Measurements from ENCODE around the gene DIAPH1.
A peak's percentile ranks its signal among the peaks of the same experiment; 100 is the strongest.
"Not testable (repeated sequence)": the region's sequence is repeated elsewhere in the genome, so short reads cannot be mapped to it uniquely, and the experiment has no call there.

DIAPH1 gene

GRCh38 chr5:141639357-141640050 lies 20.7 kb upstream of the DIAPH1 start:
- no peak for DNase-seq

- no peak for DNase-seq
Measured at GRCh38 chr5:141638771-141639170, 20.0 kb upstream of the DIAPH1 start.

- peak; percentile 75 for DNase-seq
Measured at GRCh38 chr5:141637767-141638419, 19.1 kb upstream of the DIAPH1 start.

DNA sequence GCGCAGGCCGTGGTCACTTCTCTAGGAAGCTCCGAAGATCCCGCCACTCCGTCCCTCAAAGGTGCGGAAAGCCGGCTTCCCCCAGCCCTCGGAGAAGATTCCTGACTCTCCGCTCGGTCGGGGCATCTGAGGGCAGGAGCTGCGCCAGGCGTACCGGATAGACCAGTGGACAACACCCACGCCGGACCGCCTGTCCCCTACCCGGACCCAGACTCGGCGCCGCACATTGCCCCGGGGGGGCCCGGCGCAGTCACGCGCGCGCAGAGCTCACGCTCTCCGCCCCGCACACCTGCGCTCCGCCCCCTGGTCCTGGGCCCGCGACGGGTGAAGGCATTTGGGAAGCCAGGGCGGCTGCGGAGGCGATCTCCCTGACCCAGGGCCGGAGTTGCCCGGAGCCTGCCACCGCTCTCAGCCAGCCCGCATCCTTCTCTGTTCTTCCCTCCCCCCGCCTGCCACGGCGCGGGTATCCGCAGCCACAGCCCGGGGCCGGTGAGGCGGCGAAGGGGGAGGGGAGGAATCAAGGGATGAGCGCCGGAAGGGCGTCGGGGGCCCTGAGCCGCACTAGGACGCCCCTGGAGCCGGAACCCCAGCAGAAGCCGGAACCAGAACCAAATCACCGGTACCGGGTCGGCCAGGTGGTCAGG lies 18.4 kb upstream of the DIAPH1 start:
- no peak for DNase-seq

GRCh38 chr5:141636413-141637122 lies 17.8 kb upstream of the DIAPH1 start, which contains the start of the genes HDAC3 and RELL2:
TSS of gene HDAC3 (minus strand) at chr5:141636849. CDS start at chr5:141636790, 59 bp downstream.
TSS of gene RELL2 (plus strand) at chr5:141636997. CDS start at chr5:141638226, 1,229 bp downstream.
- DNase-seq = peak; percentile 93

GRCh38 chr5:141636106-141636412 lies 17.3 kb upstream of the DIAPH1 start:
- DNase-seq = no peak

- no peak for DNase-seq
Measured at GRCh38 chr5:141635646-141636045, 16.8 kb upstream of the DIAPH1 start.

GRCh38 chr5:141634720-141635119 lies 15.9 kb upstream of the DIAPH1 start:
- no peak for DNase-seq

GRCh38 chr5:141633871-141634561 lies 15.2 kb upstream of the DIAPH1 start:
- no peak for DNase-seq

DNA sequence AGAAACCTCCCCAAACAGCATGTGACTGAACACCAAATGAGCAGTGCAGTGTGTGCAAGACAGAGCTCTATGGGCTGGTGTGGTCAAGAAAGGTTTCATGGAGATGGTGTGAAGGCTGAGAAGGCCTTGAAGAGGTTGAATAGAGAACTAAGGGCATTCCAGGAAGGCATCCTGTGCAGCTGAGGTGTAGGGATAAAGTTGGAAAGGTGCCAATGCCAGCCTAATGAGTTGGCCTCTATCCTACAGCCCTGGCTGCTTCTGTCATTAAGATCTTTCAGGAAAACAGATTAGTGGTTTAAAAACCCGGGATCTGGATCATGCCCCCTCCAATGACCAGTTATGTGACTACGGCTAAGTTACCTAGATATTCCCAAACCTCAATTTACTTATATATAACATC lies 13.8 kb upstream of the DIAPH1 start:
- no peak for DNase-seq

- no peak for DNase-seq
Measured at GRCh38 chr5:141630570-141631140, 11.9 kb upstream of the DIAPH1 start.

GRCh38 chr5:141628175-141628788 lies 9.5 kb upstream of the DIAPH1 start:
- no peak for DNase-seq

GRCh38 chr5:141623611-141624010 lies 4.8 kb upstream of the DIAPH1 start:
- no peak for DNase-seq

- DNase-seq = no peak
Measured at GRCh38 chr5:141623186-141623585, 4.4 kb upstream of the DIAPH1 start.

DNA sequence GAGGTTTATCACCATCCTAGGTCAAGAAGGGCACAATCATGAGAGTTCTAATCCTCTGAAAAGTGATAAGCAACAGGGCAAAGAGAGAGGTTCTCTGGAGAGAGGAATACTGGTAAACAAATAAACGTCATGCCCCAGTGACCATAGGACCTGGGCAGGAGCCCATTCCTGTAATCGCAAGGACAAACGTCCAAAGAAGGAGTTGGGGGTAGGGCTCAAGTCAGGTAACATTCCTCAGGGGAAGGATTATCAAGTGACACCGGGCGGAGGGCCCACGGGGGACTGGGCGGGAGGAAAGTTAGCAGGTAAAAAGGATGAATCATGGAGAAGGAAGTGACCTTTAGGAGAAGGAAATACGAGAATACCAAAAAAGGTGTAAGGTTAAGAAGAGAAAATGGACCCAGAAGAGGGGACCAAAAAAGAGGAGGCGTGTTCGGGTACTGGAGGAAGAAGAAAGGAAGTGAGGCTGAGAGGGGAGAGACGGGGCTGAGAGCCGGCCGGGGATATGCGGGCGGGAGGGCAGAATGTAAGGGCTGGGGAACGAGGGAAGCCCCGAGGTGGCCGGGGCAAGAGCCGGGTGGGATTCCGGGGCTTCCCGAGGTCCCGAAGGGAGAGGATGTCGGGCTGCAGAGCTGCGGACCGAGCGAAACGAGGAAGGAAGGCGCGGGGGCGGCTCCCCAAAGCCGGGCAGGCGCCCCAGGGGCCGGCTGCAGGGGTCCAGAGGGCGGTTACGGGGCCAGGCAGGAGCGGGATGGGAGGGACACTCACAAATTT lies 583 bp downstream of the DIAPH1 start:
- DNase-seq = peak; percentile 43

DNA sequence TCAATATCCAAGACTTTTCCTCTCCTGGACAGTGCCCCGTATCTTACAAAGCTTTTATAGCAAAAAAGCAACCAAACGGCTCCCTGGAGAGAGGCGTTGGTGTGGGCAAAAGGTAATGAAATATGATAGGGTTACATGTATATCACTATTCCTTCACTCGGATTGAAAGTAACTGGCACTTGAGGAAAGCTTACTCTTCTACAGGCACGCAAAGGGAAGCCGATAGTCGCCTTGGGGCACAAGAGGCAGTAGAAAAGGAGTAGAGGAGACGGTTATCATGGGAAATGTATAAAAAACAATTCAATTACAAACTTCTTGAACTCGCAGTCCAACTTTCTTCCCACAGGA lies 1.1 kb downstream of the DIAPH1 start:
- DNase-seq = no peak

- DNase-seq = no peak
Measured at GRCh38 chr5:141617128-141617527, 1.7 kb downstream of the DIAPH1 start.

DNA sequence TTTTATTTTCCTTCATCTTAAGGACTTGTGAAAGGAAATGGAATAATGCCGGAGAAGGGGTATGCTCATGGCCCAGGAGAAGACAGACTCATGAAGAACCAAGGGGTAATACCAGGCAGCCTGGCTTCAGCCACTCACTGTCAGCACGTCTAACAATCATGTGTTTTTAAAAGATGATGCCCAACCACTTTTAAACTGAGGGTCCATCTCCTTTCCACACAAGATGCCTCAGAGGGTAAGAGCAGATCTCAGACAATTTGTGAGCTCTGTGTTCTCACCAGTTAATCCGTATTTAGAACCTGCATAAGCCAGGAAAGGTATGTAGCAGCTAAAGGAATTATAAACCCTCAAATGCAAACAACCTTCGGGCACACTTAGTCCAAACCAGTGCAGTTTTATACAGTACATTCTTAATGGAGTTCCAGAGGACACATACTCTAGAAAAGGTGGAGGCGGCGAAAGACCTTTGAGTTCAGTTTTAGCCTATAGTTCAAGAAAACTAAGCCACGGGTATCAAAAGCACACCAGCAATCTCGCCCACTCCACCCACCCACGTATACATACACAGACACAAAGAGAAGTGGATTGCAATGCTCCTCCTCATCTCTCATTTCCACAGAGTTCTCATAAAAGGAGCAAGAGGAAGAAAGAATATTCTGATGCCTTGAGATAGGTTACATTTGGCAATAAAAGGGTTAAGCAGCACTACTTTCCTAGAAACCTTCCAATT lies 2.6 kb downstream of the DIAPH1 start:
- no peak for DNase-seq

- DNase-seq = no peak
Measured at GRCh38 chr5:141613344-141613743, 5.5 kb downstream of the DIAPH1 start.

GRCh38 chr5:141611289-141611688 lies 7.5 kb downstream of the DIAPH1 start:
- no peak for DNase-seq

DNA sequence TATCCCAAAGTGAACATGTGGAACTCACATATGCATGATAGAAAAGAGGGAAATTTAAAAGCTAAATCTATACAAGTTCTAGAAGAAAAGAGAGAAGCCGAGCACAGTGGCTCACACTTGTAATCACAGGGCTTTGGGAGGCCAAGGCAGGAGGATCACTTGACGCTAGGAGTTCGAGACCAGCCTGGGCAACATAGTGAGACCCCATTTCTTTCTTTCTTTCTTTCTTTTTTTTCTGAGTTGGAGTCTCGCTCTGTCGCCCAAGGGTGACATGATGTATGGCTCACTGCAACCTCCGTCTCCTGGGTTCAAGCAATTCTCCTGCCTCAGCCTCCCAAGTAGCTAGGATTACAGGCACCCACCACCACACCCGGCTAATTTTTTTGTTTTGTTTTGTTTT lies 8.9 kb downstream of the DIAPH1 start:
- DNase-seq = not testable (repeated sequence)
